Measurements from ENCODE around the gene EFHC2. TPM values are rescaled to one million over a fixed set of nuclear protein-coding genes. Genes with fewer than 3 reads are reported as not detected.

The EFHC2 gene
- total and polyA plus RNA-seq, 10 of the 15 experiments (the other 5 are each of a cell fraction or from before 2014, with no cell fraction given) = 0.56 TPM; not detected in 9

GRCh38 chrX:44319550-44319949 lies 23.9 kb downstream of the EFHC2 start (continued):
- TF ChIP-seq E2F8 (IDR thresholded peaks at IDR 0.05; ENCODE audit: low read depth, partially characterized antibody) (no peak), LARP7 (IDR thresholded peaks at IDR 0.05) (no peak), EGR1 (IDR thresholded peaks at IDR 0.05; ENCODE audit: borderline replicate concordance in 1 of 2, low read depth in 2 of 2, low read length in 2 of 2) (no peak), FOXK2 (IDR thresholded peaks at IDR 0.05) (no peak)

- DNase-seq (ENCODE audit: low read depth, low spot score) = no peak
- ChIA-PET SMC1A (ENCODE audit: uncharacterized antibody, unreplicated experiment) (no interaction called here), POLR2A (no interaction called here), CTCF (no interaction called here), RAD21 (ENCODE audit: unreplicated experiment) (no interaction called here)
- intact Hi-C loops (cut with micrococcal nuclease; ENCODE audit: unreplicated experiment) = no loop called here
- H4K20me1 ChIP-seq (ENCODE audit: control insufficient read depth, insufficient read depth) = no peaks in the 10 kb centered on the region
- H2AFZ ChIP-seq (ENCODE audit: control insufficient read depth, low read depth, low read length) = no peak overlapping the region
- H3K36me3 ChIP-seq (ENCODE audit: control insufficient read depth in 2 of 2, insufficient read depth in 2 of 2, low read length in 1 of 2) = no peaks in the 10 kb centered on the region
- H3K79me2 ChIP-seq (ENCODE audit: control insufficient read depth, insufficient read depth, low read length) = no peaks in the 10 kb centered on the region
- whole genome bisulfite sequencing (ENCODE audit: insufficient coverage, insufficient replicate concordance, low lambda C conversion rate, missing lambda C conversion rate) = 18% methylated on average over 2 of the region's 2 CpGs
- H3K9me3 ChIP-seq (replicated peaks; ENCODE audit: control insufficient read depth, insufficient read depth, low read length) = no peaks in the 10 kb centered on the region
- H3K4me3 ChIP-seq = no peak overlapping the region
- no peaks in the 10 kb centered on the region; a peak in 1 of 4 replicates for H3K27me3 ChIP-seq (replicated peaks in 1 of 2; ENCODE audit: control insufficient read depth in 2 of 2, insufficient read depth in 2 of 2, low read length in 1 of 2)
- H3K4me1 ChIP-seq (ENCODE audit: control insufficient read depth, insufficient read depth, low read length) = no peaks in the 10 kb centered on the region
- no peak overlapping the region for H3K27ac ChIP-seq (ENCODE audit: control insufficient read depth, insufficient read depth)
- no peak for ATAC-seq
- H3K4me2 ChIP-seq (ENCODE audit: control insufficient read depth, insufficient read depth) = no peak overlapping the region
- no TSS peak for BruUV-seq (replicated peaks)
- TF ChIP-seq KLF5 (IDR thresholded peaks at IDR 0.05; ENCODE audit: partially characterized antibody) = no peak
- no peak for TF ChIP-seq ATF3 (IDR thresholded peaks at IDR 0.05; ENCODE audit: borderline replicate concordance, extremely low read depth, low read depth, low read length)
- TF ChIP-seq ETV6 (conservative IDR thresholded peaks at IDR 0.05 in 1 of 2, IDR thresholded peaks at IDR 0.05 in 1 of 2; ENCODE audit: borderline replicate concordance in 1 of 2, low read depth in 1 of 2) = no peak
- no peak for TF ChIP-seq RB1 (IDR thresholded peaks at IDR 0.05; ENCODE audit: borderline replicate concordance)
- no peak for TF ChIP-seq MEF2A (IDR thresholded peaks at IDR 0.05; ENCODE audit: insufficient read depth, low read depth, low read length)
- no peak for TF ChIP-seq KDM1A (IDR thresholded peaks at IDR 0.05; ENCODE audit: borderline replicate concordance)
- TF ChIP-seq SMAD1 (IDR thresholded peaks at IDR 0.05; ENCODE audit: low read depth, partially characterized antibody) = no peak
- TF ChIP-seq, protein P1, sequence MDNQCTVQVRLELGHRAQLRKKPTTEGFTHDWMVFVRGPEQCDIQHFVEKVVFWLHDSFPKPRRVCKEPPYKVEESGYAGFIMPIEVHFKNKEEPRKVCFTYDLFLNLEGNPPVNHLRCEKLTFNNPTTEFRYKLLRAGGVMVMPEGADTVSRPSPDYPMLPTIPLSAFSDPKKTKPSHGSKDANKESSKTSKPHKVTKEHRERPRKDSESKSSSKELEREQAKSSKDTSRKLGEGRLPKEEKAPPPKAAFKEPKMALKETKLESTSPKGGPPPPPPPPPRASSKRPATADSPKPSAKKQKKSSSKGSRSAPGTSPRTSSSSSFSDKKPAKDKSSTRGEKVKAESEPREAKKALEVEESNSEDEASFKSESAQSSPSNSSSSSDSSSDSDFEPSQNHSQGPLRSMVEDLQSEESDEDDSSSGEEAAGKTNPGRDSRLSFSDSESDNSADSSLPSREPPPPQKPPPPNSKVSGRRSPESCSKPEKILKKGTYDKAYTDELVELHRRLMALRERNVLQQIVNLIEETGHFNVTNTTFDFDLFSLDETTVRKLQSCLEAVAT (IDR thresholded peaks at IDR 0.05) = no peak
- TF ChIP-seq FOXK2 (IDR thresholded peaks at IDR 0.05) = no peak
- TF ChIP-seq RCOR1 (conservative IDR thresholded peaks at IDR 0.05; ENCODE audit: low read depth, low read length) = no peak
- no peak for TF ChIP-seq CBX3 (IDR thresholded peaks at IDR 0.05; ENCODE audit: borderline replicate concordance, low read depth)
- TF ChIP-seq ZNF207 (IDR thresholded peaks at IDR 0.05; ENCODE audit: borderline replicate concordance) = no peak
- TF ChIP-seq NBN (IDR thresholded peaks at IDR 0.05) = no peak
- TF ChIP-seq ATF2 (IDR thresholded peaks at IDR 0.05; ENCODE audit: low read length) = no peak
- no peak for TF ChIP-seq ZBED1 (IDR thresholded peaks at IDR 0.05; ENCODE audit: borderline replicate concordance)
- no peak for TF ChIP-seq FOS (IDR thresholded peaks at IDR 0.05; ENCODE audit: borderline replicate concordance, extremely low read depth, insufficient read length)
- no peak for FAIRE-seq
- in situ Hi-C loops (cut with MboI) = no loop called here
- H3K9ac ChIP-seq (ENCODE audit: control insufficient read depth, insufficient read depth, low read length) = no peak overlapping the region
Measured at GRCh38 chrX:44317181-44317580, 26.3 kb downstream of the EFHC2 start.

All from GM12878 (cell line).